CD14-positive monocyte (primary cell): ENCODE measurements around the gene PTPN18. TPM values are rescaled to one million over a fixed set of nuclear protein-coding genes. Genes with fewer than 3 reads are reported as not detected.

Experiments
- DNase-seq, 3 donors: peaks; one replicate each; pipeline ENCODE4 v3.0.0-alpha.2; 2011 to 2022
- H2AFZ ChIP-seq: 2 replicates; pipeline ENCODE4 v1.6.0; 2012; ENCODE audit warnings: mild to moderate bottlenecking, low read depth, low read length, inconsistent platforms; ENCODE audit not compliant: insufficient read depth, poor library complexity, severe bottlenecking
- H3K27ac ChIP-seq, 2 donors: 1 replicate in 1 of 2; 2 replicates in 1 of 2; pipeline ENCODE4 v1.5.1; 2012 to 2013; ENCODE audit warnings: low read length in 2 of 2, control low read depth in 1 of 2, inconsistent platforms in 1 of 2, low read depth in 1 of 2, mild to moderate bottlenecking in 1 of 2
- H3K27me3 ChIP-seq, 2 donors: one replicate each; pipeline versions ENCODE4 v1.6.0 to v1.6.1; 2011 to 2013; ENCODE audit warnings: low read length in 2 of 2; ENCODE audit not compliant: control insufficient read depth in 2 of 2, insufficient read depth in 2 of 2
- H3K36me3 ChIP-seq, 2 donors: replicated peaks in 1 of 2; 1 replicate in 1 of 2; 2 replicates in 1 of 2; pipeline versions ENCODE4 v1.5.1 to v1.6.1; 2012 to 2013; ENCODE audit warnings: low read length in 2 of 2, control low read depth in 1 of 2, inconsistent platforms in 1 of 2, mild to moderate bottlenecking in 1 of 2; ENCODE audit not compliant: insufficient read depth in 2 of 2, control insufficient read depth in 1 of 2
- H3K4me1 ChIP-seq, 2 donors: 1 replicate in 1 of 2; 2 replicates in 1 of 2; pipeline versions ENCODE4 v1.5.1 to v1.6.1; 2012 to 2013; ENCODE audit warnings: low read length in 2 of 2, control low read depth in 1 of 2, inconsistent platforms in 1 of 2, mild to moderate bottlenecking in 1 of 2, moderate library complexity in 1 of 2; ENCODE audit not compliant: insufficient read depth in 2 of 2, control insufficient read depth in 1 of 2
- H3K4me2 ChIP-seq: replicated peaks from 2 replicates; pipeline ENCODE3; 2012; ENCODE audit warnings: low read length, moderate library complexity, mild to moderate bottlenecking; ENCODE audit not compliant: poor library complexity, severe bottlenecking; ENCODE audit errors: extremely low read depth
- H3K4me3 ChIP-seq, 3 experiments: fragments of 200-600 bp in 1 of 3; sonication (generic) in 1 of 3; replicated peaks in 1 of 3; 1 replicate in 2 of 3; 2 replicates in 1 of 3; pipeline ENCODE4 v1.5.1; 2011 to 2013; ENCODE audit warnings: low read length in 3 of 3, mild to moderate bottlenecking in 3 of 3, control low read depth in 2 of 3, low read depth in 2 of 3, inconsistent platforms in 1 of 3, moderate library complexity in 1 of 3
- H3K79me2 ChIP-seq: 2 replicates; pipeline ENCODE4 v1.6.0; 2012; ENCODE audit warnings: mild to moderate bottlenecking, control low read depth, inconsistent platforms, low read length, moderate library complexity; ENCODE audit not compliant: insufficient read depth
- H3K9ac ChIP-seq: 2 replicates; pipeline ENCODE4 v1.6.0; 2017; ENCODE audit warnings: low read length, mild to moderate bottlenecking; ENCODE audit not compliant: insufficient read depth, poor library complexity, severe bottlenecking
- H3K9me3 ChIP-seq, 2 donors: replicated peaks in 1 of 2; 1 replicate in 1 of 2; 2 replicates in 1 of 2; pipeline versions ENCODE4 v1.5.1 to v1.6.1; 2012 to 2013; ENCODE audit warnings: low read length in 2 of 2, control low read depth in 1 of 2; ENCODE audit not compliant: control insufficient read depth in 1 of 2, insufficient read depth in 1 of 2
- H4K20me1 ChIP-seq: 2 replicates; pipeline ENCODE4 v1.6.0; 2012; ENCODE audit warnings: mild to moderate bottlenecking, low read length, control low read depth, moderate library complexity; ENCODE audit not compliant: insufficient read depth
- H3K27ac Mint-ChIP-seq, 7 donors: one replicate each; pipeline ENCODE4 v1.8.0; 2020; ENCODE audit warnings: mild to moderate bottlenecking in 7 of 7, mixed read lengths in 7 of 7, moderate library complexity in 6 of 7, inconsistent platforms in 2 of 7
- H3K27me3 Mint-ChIP-seq, 3 donors: one replicate each; pipeline ENCODE4 v1.8.0; 2021 to 2022; ENCODE audit warnings: low read depth in 3 of 3, mild to moderate bottlenecking in 3 of 3, mixed read lengths in 3 of 3, moderate library complexity in 3 of 3, inconsistent platforms in 1 of 3
- H3K36me3 Mint-ChIP-seq, 2 donors: one replicate each; pipeline ENCODE4 v1.8.0; 2020; ENCODE audit warnings: mixed read lengths in 2 of 2, inconsistent platforms in 1 of 2, mild to moderate bottlenecking in 1 of 2
- H3K4me1 Mint-ChIP-seq: one replicate; pipeline ENCODE4 v1.8.0; 2020; ENCODE audit warnings: mild to moderate bottlenecking, mixed read lengths
- H3K4me3 Mint-ChIP-seq, 2 donors: one replicate each; pipeline ENCODE4 v1.8.0; 2020; ENCODE audit warnings: mild to moderate bottlenecking in 2 of 2, mixed read lengths in 2 of 2, moderate library complexity in 1 of 2
- H3K9me3 Mint-ChIP-seq, 7 donors: one replicate each; pipeline ENCODE4 v1.8.0; 2020 to 2022; ENCODE audit warnings: mixed read lengths in 7 of 7, mild to moderate bottlenecking in 6 of 7, moderate library complexity in 6 of 7, inconsistent platforms in 2 of 7
- WGBS: methylation state at CpG from one replicate; pipeline ENCODE4 v1.1.5; 2013; ENCODE audit warnings: missing lambda C conversion rate; ENCODE audit not compliant: insufficient coverage; 5-methylcytosine and 5-hydroxymethylcytosine counted together
- intact Hi-C, 2 donors: fragments of 100-400 bp; cut with micrococcal nuclease; formaldehyde crosslinking; loops; one replicate each; pipeline versions ENCODE4 v1.15.0 to v1.15.1; 2023
- polyA plus RNA-seq, 3 donors: library from polyadenylated mRNA; depleted of rRNA in 1 of 3; unstranded in 2 of 3; stranded (reverse) in 1 of 3; fragments of 300-500 nt in 2 of 3; fragments of >200 nt in 1 of 3; fragmentation: Illumina TruSeq in 2 of 3; gene quantifications; 1 replicate in 2 of 3; 2 replicates in 1 of 3; pipeline ENCODE4 v1.2.3, GENCODE V29; 2012 to 2021
- TF ChIP-seq, protein P1 (sequence below): fragments of 200-600 bp; IDR thresholded peaks from one replicate; pipeline ENCODE4 v1.8.0; 2022; ENCODE audit warnings: antibody characterized with exemption, mild to moderate bottlenecking

PTPN18 gene
- polyA plus RNA-seq, 3 donors, result 72.2 to 365 (median 102) TPM

DNA sequence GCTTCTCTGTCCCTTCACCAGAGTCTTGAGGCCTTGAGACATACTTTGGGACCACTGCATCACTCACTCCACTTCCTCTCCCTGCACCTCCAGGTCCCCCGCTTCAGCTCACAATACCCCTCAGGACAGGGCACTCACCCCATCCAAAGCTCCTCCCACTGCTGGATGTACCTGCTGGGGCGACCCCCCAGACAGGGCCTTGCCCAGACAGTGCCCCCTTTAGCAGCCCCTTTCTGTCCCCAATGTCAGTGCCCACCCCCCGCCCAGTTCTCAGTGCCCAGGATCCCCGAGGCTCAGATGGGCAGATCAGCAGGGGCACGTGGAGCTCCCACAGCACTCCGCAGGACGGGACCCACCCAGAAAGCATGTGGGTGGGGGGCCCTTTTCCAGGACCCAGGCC, 37.0 kb upstream of the PTPN18 start:
- Mint-ChIP-seq H3K4me3 (peak overlapping the region in 1 of 2 donors; percentile 47), H3K36me3 (no peaks in the 10 kb centered on the region), H3K4me1 (no peaks in the 10 kb centered on the region), H3K9me3 (peaks cover 0 to 2% (median 0%) of the 10 kb centered on the region in 7 donors), H3K27me3 (peaks cover 9 to 21% (median 11%) of the 10 kb centered on the region in 3 donors), H3K27ac (no peak overlapping the region)
- Histone ChIP-seq H3K9ac (no peak overlapping the region), H3K4me2 (no peak overlapping the region), H3K27ac (no peak overlapping the region), H3K9me3 (no peaks in the 10 kb centered on the region), H3K79me2 (no peaks in the 10 kb centered on the region), H2AFZ (no peak overlapping the region), H3K4me3 (no peak overlapping the region), H3K4me1 (no peaks in the 10 kb centered on the region), H3K27me3 (peaks cover 0 to 2% of the 10 kb centered on the region in 2 donors), H3K36me3 (no peaks in the 10 kb centered on the region), H4K20me1 (no peaks in the 10 kb centered on the region)
- intact Hi-C loops, result no loop called here
- no peak for DNase-seq
- TF ChIP-seq, protein P1, sequence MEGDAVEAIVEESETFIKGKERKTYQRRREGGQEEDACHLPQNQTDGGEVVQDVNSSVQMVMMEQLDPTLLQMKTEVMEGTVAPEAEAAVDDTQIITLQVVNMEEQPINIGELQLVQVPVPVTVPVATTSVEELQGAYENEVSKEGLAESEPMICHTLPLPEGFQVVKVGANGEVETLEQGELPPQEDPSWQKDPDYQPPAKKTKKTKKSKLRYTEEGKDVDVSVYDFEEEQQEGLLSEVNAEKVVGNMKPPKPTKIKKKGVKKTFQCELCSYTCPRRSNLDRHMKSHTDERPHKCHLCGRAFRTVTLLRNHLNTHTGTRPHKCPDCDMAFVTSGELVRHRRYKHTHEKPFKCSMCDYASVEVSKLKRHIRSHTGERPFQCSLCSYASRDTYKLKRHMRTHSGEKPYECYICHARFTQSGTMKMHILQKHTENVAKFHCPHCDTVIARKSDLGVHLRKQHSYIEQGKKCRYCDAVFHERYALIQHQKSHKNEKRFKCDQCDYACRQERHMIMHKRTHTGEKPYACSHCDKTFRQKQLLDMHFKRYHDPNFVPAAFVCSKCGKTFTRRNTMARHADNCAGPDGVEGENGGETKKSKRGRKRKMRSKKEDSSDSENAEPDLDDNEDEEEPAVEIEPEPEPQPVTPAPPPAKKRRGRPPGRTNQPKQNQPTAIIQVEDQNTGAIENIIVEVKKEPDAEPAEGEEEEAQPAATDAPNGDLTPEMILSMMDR, result no peak
- WGBS, result 90% methylated on average over 6 of the region's 7 CpGs

DNA sequence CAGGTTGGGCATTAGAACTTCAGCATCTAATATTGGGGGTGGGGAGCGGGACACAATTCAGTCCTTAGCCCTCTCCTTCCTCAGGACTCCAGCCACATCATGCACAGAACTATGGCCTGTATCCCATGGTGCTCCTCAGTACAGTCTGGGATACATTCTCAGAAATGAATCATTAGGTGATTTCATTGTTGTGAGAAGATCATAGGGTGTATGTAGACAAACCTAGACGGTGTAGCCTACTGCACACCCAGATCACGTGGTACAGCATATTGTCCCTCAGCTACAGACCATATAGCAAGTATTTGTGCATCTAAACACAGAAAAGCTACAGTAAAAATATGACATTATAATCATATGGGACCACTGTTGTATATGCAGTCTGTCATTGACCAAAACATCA, 36.3 kb upstream of the PTPN18 start:
- Histone ChIP-seq H3K4me3 (no peak overlapping the region), H3K27ac (no peak overlapping the region), H3K79me2 (no peaks in the 10 kb centered on the region), H3K4me2 (no peak overlapping the region), H3K9me3 (no peaks in the 10 kb centered on the region), H3K4me1 (no peaks in the 10 kb centered on the region), H2AFZ (no peak overlapping the region), H4K20me1 (no peaks in the 10 kb centered on the region), H3K27me3 (peaks cover 4 to 5% of the 10 kb centered on the region in 2 donors), H3K36me3 (no peaks in the 10 kb centered on the region), H3K9ac (no peak overlapping the region)
- Mint-ChIP-seq H3K4me3 (no peak overlapping the region), H3K9me3 (peaks cover 0 to 2% (median 0%) of the 10 kb centered on the region in 7 donors), H3K36me3 (no peaks in the 10 kb centered on the region), H3K27me3 (peaks cover 11 to 25% (median 13%) of the 10 kb centered on the region in 3 donors), H3K27ac (no peak overlapping the region), H3K4me1 (no peaks in the 10 kb centered on the region)
- intact Hi-C loops, result no loop called here
- TF ChIP-seq, protein P1, result no peak
- no peak for DNase-seq
- no CpG with 5 or more reads among the region's 3 CpGs for WGBS
